GM21528 (cell line): ENCODE results near the gene BIN2.
"Not testable (repeated sequence)": the region's sequence is repeated elsewhere in the genome, so short reads cannot be mapped to it uniquely, and the experiment has no call there.

Experiments
- ATAC-seq: cut with Tn5 transposase; IDR thresholded peaks from one replicate; pipeline ENCODE4 v1.9.1; 2021; ENCODE audit warnings: mild to moderate bottlenecking, moderate library complexity; ENCODE audit not compliant: unreplicated experiment, low FRiP score

Gene BIN2

DNA sequence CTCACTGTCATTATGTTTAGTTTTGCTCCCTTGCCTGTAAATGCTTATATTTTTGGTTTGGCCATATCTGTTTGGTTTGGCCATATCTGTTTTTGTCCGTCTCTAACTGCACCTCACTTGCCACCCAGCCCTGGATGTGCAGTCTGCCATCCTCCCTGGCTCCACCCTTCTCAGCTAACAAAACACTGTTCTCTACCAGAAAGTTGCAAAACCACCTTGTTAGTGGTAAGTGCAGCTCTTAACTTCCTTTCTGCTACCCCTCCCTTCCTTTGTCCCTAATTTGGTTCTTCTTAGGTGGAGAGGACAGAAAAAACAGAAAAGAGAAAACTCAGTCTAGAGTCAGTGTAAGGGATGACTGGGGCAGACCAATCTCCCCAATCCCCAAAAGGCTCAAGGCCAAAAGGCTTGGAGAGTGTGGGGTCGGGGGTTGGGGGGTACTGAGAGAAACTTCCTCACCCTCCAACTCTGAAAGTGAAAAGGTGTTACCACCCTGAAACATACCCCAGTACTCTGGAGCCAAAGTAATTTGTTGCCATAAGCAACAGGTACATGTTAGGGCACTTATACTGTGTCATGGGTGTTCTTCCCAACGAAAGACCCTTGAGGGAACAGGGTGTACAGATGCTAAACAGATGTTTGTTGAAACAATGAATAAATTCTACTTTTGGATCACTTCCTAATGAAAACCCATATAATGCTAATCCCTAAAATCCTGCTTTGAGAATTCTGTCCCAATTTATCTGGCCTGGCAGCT lies 5.0 kb downstream of the BIN2 start:
- no peak for ATAC-seq

DNA sequence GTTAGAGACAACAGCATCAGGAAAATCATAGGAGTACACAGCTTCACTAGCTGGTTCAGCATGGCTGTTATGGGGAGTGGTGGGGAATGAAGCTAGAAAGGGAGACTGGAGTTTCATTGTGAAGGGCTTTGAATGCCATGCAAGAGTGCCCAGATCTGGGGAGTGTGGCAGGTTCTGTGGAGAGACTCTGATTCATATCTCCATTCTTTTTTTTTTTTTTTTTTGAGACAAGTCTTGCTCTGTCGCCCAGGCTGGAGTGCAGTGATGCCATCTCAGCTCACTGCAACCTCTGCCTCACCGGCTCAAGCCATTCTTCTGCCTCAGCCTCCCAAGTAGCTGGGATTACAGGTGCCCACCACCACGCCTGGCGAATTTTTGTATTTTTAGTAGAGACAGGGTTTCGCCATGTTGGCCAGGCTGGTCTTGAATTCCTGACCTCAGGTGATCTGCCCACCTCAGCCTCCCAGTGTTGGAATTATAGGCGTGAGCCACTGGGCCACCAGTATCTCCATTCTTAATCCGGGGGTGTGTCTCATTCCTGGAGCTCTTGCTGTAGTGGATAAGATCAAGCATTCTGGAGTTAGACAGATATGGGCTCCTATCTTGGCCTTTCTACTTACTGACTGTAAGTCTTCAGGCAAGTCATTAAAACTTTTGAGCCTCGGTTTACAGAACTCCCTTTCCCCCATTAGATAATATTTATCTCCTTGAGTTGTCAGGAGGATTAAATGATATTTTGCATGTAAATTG lies 5.7 kb downstream of the BIN2 start:
- not testable (repeated sequence) for ATAC-seq

DNA sequence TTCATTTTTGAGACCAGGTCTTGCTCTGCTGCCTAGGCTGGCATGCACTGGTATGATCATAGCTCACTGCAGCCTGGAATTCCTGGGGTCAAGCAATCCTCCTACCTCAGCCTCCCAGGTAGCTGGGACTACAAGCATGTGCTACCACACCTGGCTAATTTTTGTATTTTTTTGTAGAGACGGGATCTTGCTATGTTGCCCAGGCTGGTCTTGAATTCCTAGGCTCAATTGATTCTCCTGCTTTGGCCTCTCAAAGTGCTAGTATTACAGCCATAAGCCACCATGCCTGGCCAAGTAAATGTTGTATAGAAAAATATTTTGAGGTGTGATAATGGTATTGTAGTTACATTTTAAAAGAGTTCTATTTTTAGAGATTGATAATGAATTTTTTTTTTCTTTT lies 12.6 kb downstream of the BIN2 start:
- no peak for ATAC-seq

DNA sequence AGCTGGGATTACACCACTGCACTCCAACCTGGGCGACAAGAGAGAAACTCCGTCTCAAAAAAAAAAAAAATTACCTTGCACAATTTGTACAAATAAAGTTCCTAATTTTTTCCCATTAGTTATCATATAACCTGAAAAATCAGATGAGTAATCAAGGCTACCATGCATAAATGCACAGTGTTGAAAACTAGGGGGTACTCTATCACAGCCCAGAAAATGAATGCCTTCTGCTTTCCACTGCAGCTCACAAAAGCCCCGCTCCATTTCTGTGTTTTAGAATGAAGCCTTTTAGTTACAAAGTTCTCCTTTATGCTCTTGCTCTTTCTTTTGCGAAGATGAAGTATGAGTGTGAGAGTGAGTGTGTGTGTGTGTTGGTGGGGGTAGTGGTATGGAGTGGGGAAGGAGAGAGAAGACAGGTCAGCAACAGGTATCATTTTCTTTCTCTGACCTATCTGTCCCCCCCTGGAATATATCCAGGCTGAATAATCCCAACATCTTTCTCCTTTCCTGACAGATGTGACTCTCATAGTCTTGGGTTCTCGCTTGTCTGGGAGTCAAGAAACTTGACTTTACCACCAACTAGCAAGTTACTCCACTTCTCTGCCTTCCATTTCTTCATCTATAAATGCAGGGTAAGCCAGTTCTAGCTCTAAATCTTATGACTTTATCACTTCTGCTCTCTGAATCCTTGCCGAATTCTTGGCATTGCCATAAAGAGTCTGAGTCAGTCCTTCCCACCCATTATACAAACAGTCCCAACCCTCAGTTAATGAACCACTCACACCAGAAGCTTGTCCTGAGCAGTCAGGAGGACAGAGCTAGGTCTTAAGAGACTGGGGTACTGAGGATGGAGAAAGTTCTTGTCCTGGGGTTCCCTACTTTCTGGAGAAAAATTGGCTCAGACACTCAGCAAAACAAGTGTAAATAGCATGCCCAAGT lies 16.1 kb downstream of the BIN2 start:
- no peak for ATAC-seq

DNA sequence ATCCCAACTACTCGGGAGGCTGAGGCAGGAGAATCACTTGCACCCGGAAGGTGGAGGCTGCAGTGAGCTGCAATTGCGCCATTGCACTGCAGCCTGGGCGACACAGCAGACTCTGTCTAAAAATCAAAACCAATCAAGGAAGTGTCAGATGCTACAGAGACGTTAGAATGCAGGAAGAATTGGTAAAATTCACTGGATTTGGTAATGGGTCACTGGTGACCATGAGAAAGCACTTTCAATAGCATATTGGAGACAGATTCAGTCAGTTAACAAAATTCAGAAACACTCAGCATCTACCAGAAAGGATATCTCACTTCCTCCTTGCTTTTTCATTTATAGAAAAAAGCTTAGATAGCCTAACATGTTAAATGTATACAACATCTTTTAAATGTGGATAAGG lies 17.5 kb downstream of the BIN2 start:
- no peak for ATAC-seq

DNA sequence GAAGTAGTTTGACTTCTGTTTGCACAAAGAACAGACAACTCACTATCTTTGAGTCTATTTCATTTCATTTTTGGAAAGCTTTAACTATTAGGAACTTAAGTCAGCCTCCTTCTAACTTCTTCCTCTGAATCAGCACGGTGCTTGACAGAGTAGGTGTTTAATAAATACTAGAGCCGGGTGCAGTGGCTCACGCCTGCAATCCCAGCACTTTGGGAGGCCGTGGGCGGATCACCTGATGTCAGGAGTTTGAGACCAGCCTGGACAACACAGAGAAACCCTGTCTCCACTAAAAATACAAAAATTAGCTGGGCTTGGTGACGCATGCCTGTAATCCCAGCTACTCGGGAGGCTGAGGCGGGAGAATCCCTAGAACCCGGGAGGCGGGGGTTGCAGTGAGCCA lies 23.2 kb downstream of the BIN2 start:
- ATAC-seq = not testable (repeated sequence)

DNA sequence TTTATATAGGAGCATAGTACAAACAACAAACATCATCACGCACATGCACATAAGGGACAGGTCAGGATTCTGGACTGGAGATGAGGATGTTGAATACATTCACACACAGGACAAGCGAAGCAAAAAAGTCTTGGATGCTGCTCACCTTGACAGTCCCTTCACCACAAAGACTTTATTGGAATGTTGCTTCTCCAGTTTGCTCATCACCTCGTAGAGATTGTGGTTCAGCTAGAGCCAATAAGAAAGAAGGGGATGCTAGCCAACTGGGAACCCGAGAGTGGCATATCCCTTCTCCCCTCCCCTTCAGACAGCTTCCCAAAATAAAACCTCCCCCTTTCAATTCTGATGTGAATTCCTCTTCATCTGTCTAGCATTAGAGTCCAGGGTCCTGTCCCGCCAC lies 28.3 kb downstream of the BIN2 start:
- ATAC-seq = no peak

DNA sequence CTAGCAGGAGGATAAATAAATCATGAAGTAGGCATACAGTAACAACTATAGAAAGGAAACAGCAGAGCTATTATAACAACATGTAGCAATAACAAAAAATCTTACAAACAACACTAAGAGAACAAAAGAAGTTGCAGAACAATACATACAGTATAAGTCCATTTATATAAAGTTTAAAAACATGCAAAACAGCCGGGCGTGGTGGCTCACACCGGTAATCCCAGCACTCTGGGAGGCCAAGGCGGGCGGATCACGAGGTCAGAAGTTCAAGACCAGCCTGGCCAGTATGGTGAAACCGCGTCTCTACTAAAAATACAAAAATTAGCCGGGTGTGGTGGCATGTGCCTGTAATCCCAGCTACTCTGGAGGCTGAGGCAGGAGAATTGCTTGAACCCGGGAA lies 29.9 kb downstream of the BIN2 start:
- not testable (repeated sequence) for ATAC-seq

DNA sequence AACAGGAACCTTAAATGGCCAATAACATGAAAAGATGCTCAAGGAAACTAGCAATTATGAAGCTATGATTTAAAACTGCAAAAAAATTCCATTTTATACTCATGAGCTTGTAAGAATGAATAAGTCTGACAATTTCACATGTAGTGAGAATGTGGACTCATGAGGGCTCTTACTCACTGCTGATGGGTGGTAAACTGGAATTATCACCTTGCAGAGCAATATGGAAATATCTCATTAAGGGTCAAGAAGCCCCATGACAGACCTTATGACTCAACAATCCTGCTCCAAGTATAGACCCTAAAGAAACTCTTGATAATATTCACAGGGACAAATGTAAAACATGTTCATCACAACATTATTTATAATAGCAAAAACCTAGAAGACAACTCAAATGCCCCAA lies 30.3 kb downstream of the BIN2 start:
- no peak for ATAC-seq

DNA sequence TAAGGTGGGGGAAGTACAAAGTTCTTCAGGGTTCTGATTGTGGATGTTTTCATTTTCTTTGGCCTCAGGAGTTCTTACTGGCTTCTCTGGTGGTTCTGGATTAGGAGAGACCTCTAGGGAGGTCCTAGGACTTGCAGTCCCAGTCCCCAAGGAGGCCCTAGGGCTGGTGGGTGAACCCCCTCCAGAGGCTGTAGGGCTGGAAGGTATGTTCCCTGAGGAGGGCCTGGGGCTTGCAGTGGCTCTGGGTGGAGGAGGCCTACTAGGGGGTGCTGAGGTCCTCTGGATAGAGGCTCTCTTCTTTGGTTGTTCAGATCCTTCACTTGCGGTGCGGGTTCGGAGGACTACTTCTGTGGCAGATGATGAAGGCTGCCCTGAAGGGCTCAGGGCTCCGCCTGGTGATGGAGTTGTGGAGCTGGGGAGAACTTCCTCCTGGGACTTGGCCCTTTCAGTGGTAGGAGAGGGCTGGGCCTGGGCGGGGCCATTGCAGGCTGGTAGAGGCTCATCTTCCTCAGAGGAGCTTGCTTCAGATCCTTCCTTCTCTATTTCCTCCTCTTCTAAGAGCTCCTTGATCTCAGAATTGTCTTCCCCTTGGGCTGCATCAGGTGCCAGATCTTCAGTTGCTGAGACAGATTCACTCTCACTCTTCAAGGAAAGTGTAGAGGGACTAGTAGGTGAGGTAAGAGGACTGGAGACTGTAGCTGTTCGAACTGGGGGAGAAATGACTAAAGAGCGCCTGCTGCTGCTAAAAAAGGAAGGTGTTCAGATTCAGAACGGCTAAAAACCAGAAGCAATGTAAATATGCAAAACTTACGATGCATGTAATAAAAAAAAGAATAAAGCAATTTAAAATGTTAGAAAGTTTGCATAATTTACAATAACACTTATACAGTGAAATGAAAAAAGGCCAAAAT lies 32.1 kb downstream of the BIN2 start:
- not testable (repeated sequence) for ATAC-seq

DNA sequence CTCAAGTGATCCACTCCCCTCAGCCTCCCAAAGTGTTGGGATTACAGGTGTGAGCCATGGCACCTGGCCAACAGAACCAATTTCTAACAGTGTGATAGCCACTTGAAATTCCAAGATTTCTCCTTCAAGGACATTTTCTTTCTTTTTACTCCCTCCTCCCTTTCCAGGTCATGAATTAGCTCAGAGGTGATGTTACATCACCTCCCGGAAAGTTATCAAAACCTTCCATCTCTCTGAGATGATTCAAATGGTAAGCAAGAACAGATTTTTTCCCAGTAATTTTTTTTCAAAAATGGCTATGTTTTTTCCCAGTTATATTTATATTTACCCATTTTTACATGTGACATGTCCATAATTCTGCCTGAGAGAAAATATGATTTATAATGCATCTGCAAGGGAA lies 38.1 kb downstream of the BIN2 start:
- ATAC-seq = no peak

DNA sequence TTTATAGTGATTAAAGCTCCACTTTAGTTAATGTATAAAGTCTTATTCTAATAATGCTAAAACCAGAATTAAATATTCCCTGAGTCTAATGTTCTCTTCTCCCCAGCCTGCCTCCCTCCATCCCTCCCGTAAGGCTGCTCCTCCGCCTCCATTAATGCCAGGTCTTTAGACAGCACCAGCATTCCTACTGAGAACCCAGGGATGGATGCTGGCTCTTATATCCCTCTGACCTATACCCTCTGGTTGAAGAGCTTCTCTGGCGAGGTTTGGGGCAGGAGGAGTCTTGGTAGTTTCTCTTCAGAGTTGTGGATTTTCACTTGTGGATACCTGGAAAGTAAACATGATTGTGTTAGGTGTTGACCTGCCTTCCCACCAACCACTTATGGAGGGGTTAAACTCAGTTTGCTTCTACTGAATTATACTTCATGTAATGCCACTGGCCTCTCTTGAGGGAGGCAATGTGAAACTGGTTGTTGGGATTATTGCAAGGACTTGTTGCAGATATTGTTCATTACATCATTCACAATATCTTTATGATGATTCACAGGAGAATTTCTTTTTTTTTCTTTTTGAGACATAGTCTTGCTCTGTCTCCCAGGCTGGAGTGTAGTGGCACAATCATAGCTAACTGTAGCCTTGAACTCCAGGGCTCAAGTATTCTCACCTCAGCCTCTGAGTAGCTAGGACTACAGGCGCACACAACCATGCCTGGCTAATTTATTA lies 42.6 kb downstream of the BIN2 start:
- ATAC-seq = no peak

DNA sequence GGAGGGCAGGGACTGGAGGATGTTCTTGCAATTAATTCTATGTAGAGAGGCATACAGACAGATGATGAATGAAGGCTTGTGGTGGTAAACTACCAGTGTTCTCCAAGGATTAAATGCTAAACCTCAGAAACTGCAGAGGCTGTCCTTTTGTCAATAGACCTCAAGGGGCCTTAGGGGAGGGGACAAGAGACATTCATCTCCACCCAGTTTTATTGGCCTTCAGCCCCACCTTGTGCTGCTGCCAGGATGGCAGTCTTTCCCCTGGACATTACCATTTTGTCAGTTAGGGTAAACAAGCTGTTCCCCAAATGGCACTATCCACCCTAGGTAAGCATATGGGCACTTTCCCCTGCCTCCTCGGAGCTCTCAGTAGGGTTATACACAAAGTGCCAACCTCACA lies 48.9 kb downstream of the BIN2 start:
- ATAC-seq = no peak

DNA sequence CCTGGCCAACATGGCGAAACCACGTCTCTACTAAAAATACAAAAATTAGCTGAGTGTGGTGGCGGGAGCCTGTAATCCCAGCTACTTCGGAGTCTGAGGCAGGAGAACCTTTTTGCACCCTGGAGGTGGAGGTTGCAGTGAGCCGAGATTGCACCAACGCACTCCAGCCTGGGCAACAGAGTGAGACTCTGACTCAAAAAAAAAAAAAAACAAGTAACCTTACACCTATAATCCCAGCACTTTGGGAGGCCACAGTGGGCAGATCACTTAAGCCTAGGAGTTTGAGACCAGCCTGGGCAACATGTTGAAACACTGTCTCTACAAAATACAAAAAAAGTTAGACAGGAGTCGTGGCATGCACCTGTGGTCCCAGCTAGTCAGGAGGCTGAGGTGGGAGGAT lies 51.2 kb downstream of the BIN2 start:
- ATAC-seq = not testable (repeated sequence)

DNA sequence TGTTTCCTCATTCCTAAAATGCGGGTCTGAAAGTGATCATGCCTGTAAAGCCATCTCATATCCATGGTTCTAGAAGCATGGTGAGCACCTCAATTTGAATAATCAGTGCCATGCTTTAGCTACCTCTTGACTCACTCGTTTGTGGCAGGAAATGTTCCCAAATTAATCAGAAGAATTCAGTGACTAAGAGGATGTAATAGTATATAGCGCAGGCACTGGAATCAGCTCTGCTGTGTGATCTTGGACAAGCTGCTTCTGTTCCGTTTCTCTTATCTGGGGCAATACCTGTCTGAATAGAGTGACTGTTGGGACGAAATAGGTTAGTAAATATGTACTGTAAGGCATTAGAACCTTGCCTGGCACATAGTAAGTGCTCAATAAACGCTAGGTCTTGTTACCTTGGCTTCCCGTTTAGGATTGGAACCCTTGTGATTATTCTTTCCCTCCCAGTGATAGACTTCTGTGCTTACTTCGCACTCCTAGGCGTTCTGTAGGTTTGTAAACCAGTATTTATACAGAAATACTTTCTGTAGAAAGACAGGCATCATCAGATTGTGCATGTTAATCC lies 52.9 kb downstream of the BIN2 start:
- no peak for ATAC-seq

DNA sequence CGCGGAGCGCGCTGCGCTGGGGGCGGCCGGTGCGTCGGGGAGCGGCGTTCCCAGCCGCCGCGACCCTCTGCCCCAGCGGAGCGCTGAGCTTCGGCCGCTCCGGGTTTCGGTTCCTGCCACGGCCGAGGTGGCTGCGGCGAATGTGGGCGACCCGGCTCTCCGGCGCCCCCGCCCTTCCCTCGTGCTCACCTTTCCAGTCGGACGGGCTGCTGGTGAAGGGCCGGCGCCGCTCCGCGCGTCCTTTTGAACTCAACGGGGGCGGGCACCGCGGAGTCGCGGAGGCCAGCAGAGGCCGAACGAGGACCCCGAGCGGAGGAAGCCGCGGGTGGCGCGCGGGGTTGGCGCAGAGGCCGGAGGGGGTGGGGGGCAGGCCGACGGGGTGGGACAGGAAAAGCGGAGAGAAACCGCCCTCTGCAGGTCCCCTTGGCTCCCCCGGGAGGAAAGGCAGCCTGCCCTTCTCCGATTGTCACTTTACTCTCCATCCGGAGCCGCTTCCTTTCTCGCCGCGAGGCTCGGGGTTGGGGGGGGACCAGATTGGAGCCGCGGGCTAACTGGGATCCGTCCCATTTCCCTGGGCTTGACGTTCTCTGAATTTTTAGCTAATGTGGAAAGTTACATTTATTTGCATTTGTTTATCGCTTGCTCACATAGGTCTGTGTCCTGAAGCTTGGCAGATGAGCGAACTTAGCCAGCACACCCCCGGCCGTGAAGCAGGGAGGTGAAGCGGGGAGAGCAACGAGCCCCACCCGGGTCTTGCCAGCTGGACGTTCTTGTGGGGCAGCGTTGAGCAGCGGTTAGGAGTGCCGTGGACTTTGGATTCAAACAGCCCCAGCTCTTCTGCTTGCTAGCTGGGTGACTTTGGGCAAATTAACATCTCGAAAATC lies 53.7 kb downstream of the BIN2 start, which contains the start of gene SMAGP:
Gene SMAGP, minus strand, starts transcription at position 349 of the 884 bp plus-strand sequence. CDS start 1,137 bp downstream, outside the sequence.
- ATAC-seq = peak; percentile 58

DNA sequence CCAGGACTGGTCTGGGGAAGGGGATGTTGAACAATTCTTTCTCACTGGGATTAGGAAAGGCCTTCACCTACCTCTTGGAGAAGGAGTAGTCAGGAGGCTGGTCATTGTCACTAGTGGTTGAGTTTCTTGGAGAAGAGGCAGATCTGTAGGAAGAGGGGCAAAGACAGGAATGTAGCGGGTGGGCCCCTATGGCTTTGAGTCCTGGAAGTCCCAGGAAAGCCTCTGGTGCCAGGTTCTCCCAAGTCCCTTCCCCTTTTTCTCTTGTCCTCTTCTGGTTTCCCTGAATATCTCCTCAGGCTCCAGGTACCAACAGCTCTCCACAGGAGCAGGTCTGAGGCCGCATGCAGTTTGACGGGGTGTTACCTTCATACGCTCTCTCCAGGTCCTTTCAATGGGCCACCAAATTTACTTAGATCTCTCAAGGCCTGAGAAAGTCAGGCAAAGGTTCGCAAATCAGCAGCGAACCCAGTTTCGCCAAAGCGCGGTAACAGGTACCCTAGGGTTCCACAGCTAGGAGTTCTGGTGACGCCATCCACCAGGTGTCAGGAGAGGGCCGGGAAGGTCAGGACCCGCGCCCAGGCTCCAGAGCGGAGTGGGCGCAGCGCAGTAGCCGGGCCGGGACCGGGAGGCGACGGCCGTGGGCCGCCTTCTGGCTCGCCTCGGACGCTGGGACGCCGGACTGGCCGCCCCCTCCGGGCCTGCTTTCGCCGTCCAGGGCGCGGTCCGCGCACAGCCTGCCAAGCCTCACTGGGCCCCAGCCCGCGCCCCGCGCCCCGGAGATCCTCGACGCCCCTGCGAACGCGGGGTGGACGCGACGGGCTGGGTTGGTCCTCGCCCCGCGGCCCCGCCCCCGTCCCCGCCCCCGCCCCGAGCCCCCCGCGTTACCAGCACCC lies 54.6 kb downstream of the BIN2 start:
- peak; percentile 28 for ATAC-seq
